GM19452 (cell line): ENCODE results near the gene EIF2A.
A peak's percentile ranks its signal among the peaks of the same experiment; 100 is the strongest.
"Not testable (repeated sequence)": the region's sequence is repeated elsewhere in the genome, so short reads cannot be mapped to it uniquely, and the experiment has no call there.

ENCODE experiments used
- ATAC-seq: cut with Tn5 transposase; IDR thresholded peaks from one replicate; pipeline ENCODE4 v1.9.1; 2021; ENCODE audit not compliant: unreplicated experiment

The EIF2A gene

GRCh38 chr3:150546226-150547044, at the start of gene EIF2A, which contains the start of gene SERP1:
Gene EIF2A, plus strand, starts transcription at chr3:150546787. Its CDS starts 16 bp downstream, at chr3:150546803.
Gene SERP1, minus strand, starts transcription at chr3:150546496. Its CDS starts 361 bp downstream, at chr3:150546135.
- peak; percentile 92 for ATAC-seq

- no peak for ATAC-seq
These were observed 48.6 kb upstream of the EIF2A start for GRCh38 chr3:150497956-150498355.

GRCh38 chr3:150500960-150501359, 45.6 kb upstream of the EIF2A start:
- ATAC-seq, result not testable (repeated sequence)

- ATAC-seq, result no peak
These were observed 43.0 kb upstream of the EIF2A start for GRCh38 chr3:150503402-150504099.

- ATAC-seq, result no peak
These were observed 42.1 kb upstream of the EIF2A start for GRCh38 chr3:150504483-150504882.

- no peak for ATAC-seq
These were observed 38.2 kb upstream of the EIF2A start for GRCh38 chr3:150508401-150508800.

GRCh38 chr3:150509780-150510179, 36.8 kb upstream of the EIF2A start:
- no peak for ATAC-seq

- ATAC-seq, result no peak
These were observed 35.3 kb upstream of the EIF2A start for GRCh38 chr3:150511122-150511821.

GRCh38 chr3:150515210-150515609, 31.4 kb upstream of the EIF2A start:
- no peak for ATAC-seq

- no peak for ATAC-seq
These were observed 27.6 kb upstream of the EIF2A start for GRCh38 chr3:150519026-150519425.

- ATAC-seq, result no peak
These were observed 26.2 kb upstream of the EIF2A start for GRCh38 chr3:150520408-150520807.

GRCh38 chr3:150521463-150521862, 25.1 kb upstream of the EIF2A start:
- no peak for ATAC-seq

GRCh38 chr3:150523538-150523937, 23.0 kb upstream of the EIF2A start:
- ATAC-seq, result no peak

GRCh38 chr3:150527464-150528255, 18.9 kb upstream of the EIF2A start:
- no peak for ATAC-seq

- ATAC-seq, result no peak
These were observed 18.2 kb upstream of the EIF2A start for GRCh38 chr3:150528354-150528797.

GRCh38 chr3:150531775-150532174, 14.8 kb upstream of the EIF2A start:
- ATAC-seq, result no peak

- no peak for ATAC-seq
These were observed 11.4 kb upstream of the EIF2A start for GRCh38 chr3:150535204-150535603.

GRCh38 chr3:150538324-150539208, 8.0 kb upstream of the EIF2A start:
- no peak for ATAC-seq

- no peak for ATAC-seq
These were observed 6.3 kb upstream of the EIF2A start for GRCh38 chr3:150540297-150540696.

GRCh38 chr3:150540991-150541390, 5.6 kb upstream of the EIF2A start:
- no peak for ATAC-seq
